ENCODE measurements around the gene TP53.

TP53 gene

GRCh38 chr17:7706631-7707354, 19.5 kb upstream of the TP53 start:
- no peak for DNase-seq (ENCODE audit: low read depth)

- DNase-seq (ENCODE audit: low read depth), result no peak
Observed at GRCh38 chr17:7705269-7706255, 18.3 kb upstream of the TP53 start.

- DNase-seq (ENCODE audit: low read depth), result no peak
Observed at GRCh38 chr17:7704601-7705268, 17.4 kb upstream of the TP53 start, which contains the start of gene EFNB3. Gene EFNB3, plus strand, starts transcription at chr17:7705202. Its CDS starts 397 bp downstream, at chr17:7705599.

GRCh38 chr17:7703584-7704479, 16.5 kb upstream of the TP53 start:
- DNase-seq (ENCODE audit: low read depth), result no peak

GRCh38 chr17:7702776-7703175, 15.5 kb upstream of the TP53 start:
- DNase-seq (ENCODE audit: low read depth), result no peak

- no peak for DNase-seq (ENCODE audit: low read depth)
Observed at GRCh38 chr17:7701681-7702080, 14.4 kb upstream of the TP53 start.

- DNase-seq (ENCODE audit: low read depth), result no peak
Observed at GRCh38 chr17:7700510-7700909, 13.2 kb upstream of the TP53 start.

GRCh38 chr17:7697828-7698588, 10.7 kb upstream of the TP53 start:
- DNase-seq (ENCODE audit: low read depth), result no peak

- DNase-seq (ENCODE audit: low read depth), result no peak
Observed at GRCh38 chr17:7695586-7695985, 8.3 kb upstream of the TP53 start.

GRCh38 chr17:7688808-7689316, 1.6 kb upstream of the TP53 start:
- no peak for DNase-seq (ENCODE audit: low read depth)

- DNase-seq (ENCODE audit: low read depth), result peak; percentile 84
Observed at GRCh38 chr17:7687908-7688807, 868 bp upstream of the TP53 start, which contains the start of gene WRAP53. Gene WRAP53, plus strand, starts transcription at chr17:7688477. Its CDS starts 172 bp downstream, at chr17:7688649.

GRCh38 chr17:7686222-7687071, 843 bp downstream of the TP53 start:
- peak; percentile 53 for DNase-seq (ENCODE audit: low read depth)

GRCh38 chr17:7685533-7686221, 1.6 kb downstream of the TP53 start:
- peak; percentile 68 for DNase-seq (ENCODE audit: low read depth)

- no peak for DNase-seq (ENCODE audit: low read depth)
Observed at GRCh38 chr17:7684851-7685532, 2.3 kb downstream of the TP53 start.

- no peak for DNase-seq (ENCODE audit: low read depth)
Observed at GRCh38 chr17:7677388-7678067, 9.8 kb downstream of the TP53 start.

GRCh38 chr17:7676533-7676932, 10.8 kb downstream of the TP53 start:
- DNase-seq (ENCODE audit: low read depth), result no peak
